NCI-H1092 treated with DMSO at 0.1 percent for 48 hours (cell line): ENCODE data around the gene SLC35G2.
"Not testable (repeated sequence)": the region's sequence is repeated elsewhere in the genome, so short reads cannot be mapped to it uniquely, and the experiment has no call there.

Experiments
- DNase-seq: peaks from one replicate; lab custom pipeline; 2025; lab: John Stamatoyannopoulos, UW

SLC35G2 gene

DNA sequence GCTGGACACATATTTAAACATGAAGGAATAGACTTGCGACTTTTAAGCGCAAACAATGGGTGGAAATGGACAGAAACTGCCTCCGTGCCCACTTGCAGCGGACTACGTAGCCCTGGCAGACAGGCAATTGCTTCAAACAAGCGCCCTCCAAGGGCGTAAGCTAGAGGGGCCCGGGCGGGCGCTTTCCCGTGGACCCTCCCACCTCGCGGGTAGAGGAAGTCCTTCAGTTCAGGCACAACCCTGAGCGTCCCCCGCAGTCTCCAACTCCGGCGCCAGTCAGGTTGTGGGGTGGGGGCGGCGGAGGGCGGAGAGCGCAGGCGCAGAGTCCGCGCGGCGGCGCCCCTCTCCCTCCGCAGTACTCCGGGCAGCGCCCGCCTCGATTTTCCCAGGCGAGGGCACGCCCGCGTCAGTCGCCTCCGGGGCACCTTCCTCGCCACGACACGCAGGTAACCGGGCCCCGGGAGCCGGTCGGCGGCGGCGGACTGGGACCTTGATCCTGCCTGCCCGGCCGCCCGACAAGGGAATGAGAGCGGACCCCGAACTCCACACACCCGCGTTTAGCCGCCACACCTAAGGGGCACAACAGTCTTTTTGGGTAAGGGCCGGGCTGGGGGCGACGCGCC lies at the start of gene SLC35G2:
Gene SLC35G2, plus strand, starts transcription at position 358 of the 623 bp plus-strand sequence. CDS start 35,335 bp downstream, outside the sequence.
- peak; percentile 87 for DNase-seq

DNA sequence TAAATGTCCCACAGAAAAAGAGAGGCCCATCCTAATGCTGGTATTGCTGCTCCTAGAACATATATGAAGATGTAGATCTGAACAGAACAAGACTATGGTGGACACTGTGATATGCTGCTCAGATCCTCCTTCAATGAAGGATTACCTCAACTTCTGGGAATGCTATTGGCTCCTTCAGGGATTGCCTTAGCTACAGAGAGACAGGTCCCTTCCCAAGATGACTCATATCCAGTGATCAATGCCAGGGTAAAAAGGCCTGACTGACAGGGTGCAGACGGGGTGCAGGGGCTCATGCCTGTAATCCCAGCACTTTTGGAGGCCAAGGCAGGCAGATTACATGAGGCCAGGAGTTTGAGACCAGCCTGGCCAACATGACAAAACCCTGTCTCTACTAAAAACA lies 46.2 kb upstream of the SLC35G2 start:
- DNase-seq = no peak

DNA sequence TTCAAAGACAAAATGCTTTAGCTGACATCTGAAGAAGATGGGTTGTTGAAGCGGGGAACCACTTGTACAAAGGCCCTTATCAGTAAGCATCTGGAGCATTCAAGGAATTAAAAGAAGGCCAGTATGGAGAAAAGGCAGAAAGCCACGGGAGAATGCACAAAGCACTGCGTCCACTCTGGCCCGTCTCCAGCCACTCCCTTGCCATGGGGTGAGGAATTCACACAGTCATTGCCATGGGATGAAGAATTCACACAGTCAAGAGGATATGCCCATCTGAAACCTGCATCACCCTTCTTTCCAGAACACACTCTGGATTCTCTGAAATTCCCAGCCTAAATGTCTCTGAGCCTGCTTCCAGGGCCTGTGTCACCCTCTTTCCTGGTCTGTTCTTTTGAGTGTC lies 40.1 kb upstream of the SLC35G2 start:
- DNase-seq = no peak

DNA sequence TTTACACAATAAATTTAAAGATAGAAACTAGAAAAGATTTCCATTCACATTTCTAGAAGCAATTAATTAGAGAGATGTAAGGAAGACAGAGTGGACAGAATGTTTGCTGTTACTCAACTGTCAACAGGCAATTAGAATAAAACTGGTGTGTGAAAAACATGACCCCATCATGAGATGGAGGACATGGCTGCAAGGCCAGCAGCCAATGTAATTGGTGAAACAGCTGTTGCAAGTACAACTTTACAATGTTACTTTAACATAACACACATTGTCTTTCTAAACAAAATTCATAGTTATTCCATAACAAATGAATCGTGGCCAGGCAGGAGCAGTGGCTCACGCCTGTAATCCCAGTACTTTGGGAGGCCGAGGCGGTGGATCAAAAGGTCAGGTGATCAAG lies 38.2 kb upstream of the SLC35G2 start:
- no peak for DNase-seq

DNA sequence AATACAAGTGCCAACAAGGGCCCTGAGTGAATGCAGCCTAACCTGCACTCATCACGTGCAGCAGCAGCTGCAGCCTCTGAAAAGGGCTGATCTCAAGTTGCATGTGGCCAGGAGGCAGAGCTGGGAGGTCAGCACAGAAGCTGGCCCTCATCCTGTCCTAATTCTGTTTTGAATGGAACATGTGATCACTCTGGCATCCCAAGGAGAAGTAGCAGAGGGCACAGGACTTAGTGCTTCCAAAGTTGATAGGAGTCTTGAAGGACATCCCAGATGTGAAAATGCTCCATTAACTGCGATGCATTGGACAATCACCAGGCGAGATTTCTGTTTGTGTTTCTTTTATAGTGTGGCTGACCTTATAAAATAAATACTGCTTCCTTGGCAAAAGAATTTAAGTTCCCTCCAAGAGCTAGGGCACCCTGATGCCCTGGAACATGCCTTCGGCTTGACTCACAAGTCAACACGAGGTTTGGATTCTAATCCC lies 35.2 kb upstream of the SLC35G2 start:
- no peak for DNase-seq

DNA sequence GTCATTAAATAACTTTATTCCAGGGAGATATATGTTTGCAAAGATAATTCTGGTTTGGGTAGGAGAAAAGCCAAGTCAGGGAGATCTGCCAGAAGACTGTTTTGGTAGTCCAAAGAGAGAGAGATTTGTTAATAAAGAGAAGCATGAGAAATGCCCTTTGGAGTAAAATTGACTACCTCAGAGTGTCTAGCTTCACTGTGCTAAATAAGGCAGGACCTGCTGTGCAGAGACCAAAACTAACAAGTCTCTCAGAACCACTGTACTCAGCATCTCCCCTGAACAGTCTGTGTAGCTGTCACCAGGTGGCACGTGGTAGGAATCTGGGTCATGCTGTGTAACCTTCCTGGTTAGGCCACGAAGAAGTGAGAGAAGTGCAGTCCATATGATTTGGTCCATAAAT lies 31.6 kb upstream of the SLC35G2 start:
- DNase-seq = no peak

DNA sequence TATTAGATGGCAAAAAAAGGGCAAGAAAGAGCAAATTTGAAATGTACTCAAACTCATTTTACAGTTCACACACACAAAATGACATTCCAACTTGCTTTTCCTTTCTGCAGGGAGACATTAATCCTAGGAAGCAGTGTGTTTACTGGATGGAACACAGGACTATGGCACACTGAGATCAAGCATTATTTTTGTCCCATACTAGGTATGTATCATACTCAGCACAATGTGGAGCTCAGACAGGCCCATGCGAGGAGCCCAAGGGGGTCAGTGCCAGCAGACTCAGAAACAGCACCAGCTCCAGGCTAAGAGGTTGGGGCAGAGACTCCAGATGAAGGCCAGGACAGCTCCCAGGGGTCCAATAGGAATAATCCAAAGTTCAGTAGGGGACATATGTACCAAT lies 30.8 kb upstream of the SLC35G2 start:
- no peak for DNase-seq

DNA sequence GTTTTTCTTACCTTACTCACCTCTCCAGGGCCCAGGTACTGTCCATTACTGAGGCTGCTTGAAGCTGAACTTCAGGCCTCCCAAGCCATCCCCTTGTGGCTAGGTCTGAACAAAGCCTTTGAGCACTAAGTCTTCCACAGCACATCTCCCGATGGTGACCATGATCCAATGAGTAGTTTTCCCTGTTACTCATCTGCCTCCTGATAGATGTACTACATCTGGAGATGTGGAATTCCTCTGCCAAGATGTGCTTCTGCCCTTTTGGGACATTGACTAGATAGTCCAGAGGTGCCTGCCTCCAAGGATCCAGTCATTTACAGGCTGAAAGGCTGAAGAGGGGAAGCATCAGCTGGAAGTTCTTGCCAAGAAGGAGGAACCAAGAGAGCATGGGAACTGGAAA lies 28.9 kb upstream of the SLC35G2 start:
- no peak for DNase-seq

DNA sequence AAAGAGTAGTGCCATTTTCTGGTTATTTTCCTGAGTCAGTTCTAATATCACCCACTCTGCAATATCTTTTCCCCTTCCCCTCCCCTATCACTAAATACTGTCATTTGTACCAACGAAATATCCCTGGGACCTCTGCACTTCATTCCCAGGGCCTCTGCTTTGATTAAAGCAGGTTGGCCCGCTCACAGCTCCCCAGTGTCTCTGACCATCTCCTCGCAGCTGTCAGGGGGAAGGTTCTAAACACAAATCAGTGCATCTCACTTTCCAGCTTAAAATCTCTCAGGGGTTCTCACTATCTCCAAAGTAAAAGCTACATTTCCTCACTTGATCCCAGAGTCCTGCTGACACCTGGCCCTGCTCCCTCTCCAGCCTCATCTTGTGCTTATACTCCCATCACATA lies 28.1 kb upstream of the SLC35G2 start:
- no peak for DNase-seq

DNA sequence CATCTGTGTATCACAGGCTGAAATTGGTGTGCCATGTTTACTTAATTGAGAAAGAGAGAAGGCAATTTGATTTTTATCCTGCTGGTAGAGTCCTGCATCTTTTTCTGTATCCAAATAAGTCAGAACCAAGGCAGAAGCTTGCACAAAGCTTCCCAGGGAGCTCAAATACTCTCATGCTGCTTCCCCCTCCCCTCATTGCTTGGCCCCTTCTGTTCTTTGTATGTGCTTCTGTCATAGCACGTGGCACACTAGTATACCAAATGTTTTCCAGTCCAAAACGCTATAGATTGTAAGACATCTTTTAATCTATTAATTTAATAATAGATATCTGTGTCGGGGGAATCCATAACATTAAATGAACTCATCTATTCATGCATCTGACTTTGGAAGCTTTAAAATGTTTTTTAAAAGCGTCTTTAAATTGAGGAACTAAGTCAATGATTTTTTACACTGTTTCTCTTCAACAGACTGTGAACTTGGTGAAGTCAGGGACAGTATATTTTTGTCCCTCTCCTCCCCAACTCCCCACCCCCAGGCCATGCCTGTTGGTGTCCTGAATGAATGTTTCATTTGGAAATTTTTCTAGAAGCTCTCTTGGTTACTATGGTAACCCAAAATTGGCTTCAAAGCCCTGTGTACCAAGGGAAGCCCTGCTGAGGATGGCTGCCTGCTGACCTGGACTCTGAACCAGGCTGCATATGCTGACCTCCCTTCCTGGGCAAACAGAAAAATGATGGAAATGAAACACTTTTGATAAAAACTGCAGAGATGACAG lies 26.2 kb upstream of the SLC35G2 start:
- no peak for DNase-seq

DNA sequence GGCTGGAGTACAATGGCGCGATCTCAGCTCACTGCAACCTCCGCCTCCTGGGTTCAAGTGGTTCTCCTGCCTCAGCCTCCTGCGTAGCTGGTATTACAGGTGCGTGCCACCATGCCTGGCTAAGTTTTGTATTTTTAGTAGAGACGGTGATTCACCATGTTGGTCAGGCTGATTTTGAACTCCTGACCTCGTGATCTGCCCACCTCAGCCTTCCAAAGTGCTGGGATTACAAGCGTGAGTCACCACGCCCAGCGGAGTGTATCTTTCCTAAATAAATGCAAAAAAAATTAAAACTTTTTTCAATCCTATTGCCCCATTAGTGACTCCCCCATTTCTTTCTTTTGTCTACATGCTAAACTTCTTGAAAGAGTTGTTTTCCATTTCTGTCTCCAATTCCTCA lies 17.8 kb upstream of the SLC35G2 start:
- not testable (repeated sequence) for DNase-seq

DNA sequence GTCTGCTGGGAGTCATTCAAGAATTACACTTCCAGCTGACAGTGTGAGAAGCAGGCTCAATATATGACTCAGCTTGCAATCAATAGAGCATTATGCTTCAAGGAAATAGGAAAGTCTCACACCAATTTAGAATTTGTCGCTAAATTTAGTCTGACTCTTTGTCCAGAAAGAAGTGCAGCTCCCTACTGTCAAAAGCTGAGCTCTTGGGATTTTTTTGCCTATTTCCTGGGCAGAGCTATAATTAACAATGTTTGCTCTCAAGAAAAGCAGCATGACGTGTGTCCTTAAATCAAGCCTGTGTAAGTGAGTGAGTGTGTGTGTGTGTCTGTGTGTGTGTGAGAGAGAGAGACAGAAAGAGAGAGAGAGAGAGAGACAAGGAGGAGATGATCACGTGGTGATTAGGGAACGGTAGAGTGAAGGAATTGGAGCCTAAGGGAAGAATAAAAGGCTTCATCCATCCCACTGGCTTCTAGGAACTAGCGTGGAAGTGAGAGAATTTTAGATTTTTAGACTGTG lies 16.4 kb upstream of the SLC35G2 start:
- no peak for DNase-seq

DNA sequence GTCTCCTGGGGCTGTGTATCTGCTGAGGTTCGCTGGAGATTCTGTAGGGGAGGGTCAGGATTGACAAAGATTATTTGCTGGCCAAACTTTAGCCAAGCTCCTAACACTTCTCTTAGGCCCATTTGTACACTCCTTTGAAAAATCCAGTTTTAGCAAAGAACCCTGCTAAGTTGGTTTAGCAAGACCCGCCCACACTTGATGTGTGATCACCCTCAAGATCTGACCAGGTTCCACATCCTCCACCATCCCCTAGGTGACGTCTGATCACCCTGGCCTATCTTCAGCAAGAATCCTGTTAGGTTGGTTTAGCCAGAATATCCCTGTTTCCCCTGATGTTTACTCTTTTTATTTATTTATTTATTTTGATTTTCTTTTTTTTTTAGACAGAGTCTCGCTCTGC lies 14.8 kb upstream of the SLC35G2 start:
- DNase-seq = no peak

DNA sequence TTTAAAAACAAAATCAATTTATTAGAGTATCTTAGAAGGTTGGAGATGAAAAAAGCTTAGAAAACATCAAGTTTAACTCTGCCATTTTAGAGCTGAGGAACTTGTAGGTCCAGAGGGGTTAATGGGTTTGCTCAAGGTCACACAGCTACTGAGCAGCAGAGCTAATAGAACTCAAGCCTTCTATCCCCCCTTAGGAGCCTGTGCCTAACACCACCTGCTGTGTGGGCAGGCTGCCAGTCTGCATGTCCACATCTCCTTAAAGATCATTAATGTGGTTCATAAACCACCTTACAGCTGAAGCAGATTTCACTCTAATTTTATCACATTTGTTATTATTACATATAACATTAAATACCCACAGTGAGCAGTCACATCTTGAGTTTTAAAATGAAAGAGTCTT lies 14.1 kb upstream of the SLC35G2 start:
- DNase-seq = no peak

DNA sequence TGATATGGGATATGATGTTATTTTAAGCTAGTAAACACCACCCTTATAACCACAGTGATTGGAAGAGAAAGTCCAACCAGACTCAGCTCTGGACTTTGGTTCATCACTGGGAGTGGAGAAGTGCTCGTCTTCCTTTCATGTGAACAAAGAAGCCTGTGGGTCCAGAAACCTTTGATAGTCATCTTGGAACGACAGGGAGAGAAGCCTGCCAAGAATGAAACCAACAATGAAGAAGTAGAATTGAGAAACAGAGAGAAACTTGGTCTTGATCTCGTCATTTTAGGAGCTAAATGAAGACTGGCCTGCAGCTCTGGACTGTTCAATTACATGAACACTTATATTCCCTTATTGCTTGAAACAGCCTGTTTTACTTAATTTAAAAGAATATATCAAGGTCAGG lies 13.1 kb upstream of the SLC35G2 start:
- no peak for DNase-seq

DNA sequence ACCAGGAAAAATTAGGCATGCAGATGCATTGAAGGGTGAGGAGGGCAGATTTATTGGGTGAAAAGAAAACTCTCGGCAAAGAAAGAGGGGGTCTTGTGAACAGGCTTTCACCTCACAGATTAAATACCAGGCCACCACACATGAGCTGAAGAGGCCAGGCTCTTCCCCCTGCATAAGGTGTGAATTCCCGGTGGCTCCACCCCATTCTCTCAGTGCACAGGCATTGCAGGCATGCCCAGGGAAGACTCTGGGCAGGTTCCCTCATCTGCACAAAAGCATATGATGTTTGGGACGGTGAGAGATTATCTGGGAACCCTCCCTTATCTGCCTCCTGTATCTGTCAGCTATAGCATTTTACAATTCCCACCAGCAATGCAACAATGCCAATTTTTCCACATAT lies 7.2 kb upstream of the SLC35G2 start:
- DNase-seq = no peak

DNA sequence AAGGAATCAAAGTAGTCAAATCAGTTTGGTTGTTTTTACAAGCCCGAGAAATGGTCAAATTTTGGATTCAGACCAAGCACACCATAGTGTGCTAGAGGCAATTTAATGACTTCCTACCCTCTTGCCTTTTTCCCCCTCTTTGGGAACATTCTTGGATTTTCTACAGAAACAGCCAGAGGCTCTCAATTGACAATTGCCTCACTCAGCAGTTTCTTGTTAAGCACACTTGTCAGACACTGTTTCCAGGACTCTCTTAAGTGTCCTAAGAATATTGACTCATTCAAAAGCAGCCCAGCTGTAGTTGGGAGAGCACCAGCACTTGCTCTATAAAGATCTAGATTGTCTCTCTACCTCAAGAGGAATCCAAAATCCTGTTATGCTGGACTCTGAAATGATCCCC lies 1.5 kb upstream of the SLC35G2 start:
- no peak for DNase-seq

DNA sequence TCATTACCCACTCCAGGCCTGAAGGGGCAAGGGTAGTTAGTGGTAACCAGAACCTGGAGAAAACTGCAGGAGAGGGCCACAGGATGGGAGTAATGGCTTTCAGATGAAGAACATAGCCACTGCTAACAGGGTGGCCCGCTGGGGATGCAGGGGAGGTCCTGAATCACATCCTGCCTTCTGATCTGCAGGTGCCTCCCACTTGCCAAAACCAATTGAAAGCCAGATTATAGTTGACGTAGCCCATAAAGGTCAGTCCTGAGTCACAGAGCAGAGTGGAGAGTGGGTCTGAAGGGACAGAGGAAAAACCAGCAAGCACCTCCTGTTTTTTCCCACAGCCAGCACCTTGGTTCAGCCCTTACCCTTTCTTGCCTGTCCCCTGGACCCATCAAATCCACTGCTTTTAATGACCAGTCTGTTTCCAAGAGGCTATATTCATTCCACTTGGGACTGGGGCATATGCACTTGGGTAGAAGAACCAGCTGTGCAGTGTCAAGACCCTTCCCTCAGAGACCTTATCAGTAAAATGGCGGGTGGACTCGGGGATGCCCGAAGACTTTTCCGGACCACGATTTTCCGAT lies 646 bp upstream of the SLC35G2 start:
- DNase-seq = peak; percentile 32

DNA sequence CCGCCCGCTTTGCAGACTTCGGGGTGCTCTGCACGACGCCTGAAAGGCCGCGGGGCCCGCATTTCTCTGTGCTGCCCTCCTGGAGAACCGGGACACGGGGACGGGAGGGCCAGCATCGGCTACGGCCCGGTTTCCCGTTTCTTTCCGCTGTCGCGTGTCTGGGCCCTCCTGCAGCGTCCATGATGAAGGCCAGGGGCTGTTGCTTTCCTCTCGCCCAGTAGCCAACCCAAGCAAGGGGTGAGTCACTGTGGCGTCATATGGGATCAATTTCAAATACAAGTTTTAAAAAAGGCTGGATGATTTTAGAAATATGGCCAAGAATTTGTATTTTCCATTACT lies 435 bp downstream of the SLC35G2 start:
- peak; percentile 71 for DNase-seq

DNA sequence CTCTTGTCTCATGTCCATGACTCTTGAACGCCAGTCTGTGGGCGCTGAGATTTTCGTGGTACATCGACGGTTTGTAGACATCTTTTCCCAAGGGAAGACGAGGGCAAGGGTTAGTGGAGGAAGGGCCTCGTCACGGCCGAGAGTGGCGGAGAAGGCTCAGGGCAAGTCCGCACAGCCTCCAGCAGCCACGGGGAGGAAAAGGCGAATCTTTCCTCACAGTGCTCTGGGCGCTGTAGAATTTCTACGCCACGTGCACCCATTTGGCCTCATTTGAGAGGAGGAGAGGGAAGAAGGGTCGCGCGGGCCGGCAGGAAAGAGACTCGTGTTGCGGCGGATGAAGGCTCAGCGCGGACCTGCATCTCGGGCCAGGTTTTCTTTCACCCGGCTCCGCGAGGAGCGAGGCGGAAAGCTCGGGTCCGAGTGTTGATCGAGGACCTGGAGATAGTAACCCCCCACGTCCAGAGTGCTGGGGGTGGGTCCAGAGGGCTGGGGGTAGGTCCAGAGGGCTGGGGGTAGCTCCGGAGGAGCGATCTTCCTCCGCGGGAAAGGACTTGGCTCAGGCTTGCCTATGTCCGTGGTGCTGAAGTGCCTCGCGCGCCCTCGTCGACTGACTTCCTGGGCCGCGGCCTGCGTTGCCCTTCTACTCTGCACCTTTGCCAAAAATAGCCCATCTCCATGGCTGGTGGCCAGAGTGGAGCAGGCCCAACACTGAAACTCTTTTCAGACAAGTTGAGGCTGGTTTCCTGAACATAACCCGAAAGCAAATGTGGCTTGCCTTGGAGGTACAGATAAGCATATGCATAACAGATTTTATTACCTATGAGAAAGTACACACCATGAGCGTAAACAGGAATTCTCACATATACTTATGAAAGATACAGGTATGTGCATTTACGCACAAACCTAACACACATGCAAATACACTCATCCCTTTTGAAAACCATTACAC lies 1.1 kb downstream of the SLC35G2 start:
- peak; percentile 69 for DNase-seq

DNA sequence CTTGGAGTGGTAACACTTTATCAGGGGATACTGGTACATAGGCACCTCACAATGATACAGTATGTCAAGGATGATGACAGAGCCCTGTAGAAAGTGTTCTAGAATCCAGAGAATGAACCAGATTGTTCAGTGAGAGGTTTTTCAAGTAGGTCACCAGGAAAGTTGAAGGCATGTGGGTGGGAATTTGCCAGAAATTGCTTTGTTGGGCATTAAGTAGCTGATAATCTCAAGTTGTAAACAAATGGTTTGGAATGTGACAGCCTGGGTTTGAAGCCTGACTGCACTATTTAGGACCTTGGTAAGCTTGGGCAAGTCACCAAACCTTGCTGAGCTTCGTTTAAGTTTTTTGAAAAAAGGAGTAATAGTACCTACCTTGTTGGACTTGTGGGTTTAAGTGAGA lies 12.5 kb downstream of the SLC35G2 start:
- DNase-seq = no peak
